Trophoblast cell (in vitro differentiated cells and primary cell): ENCODE results near the gene ARID3A.

Experiments
- DNase-seq, 2 donors: peaks; one replicate each; pipeline ENCODE4 v3.0.0-alpha.2; 2016
- H2AFZ ChIP-seq: 2 replicates; pipeline ENCODE4 v1.6.1; 2013; ENCODE audit warnings: low read length, moderate library complexity, mild to moderate bottlenecking; ENCODE audit not compliant: insufficient read depth, poor library complexity
- H2AK5ac ChIP-seq: 2 replicates; pipeline ENCODE4 v1.6.1; 2013; ENCODE audit warnings: mild to moderate bottlenecking, low read length
- H2BK120ac ChIP-seq: 2 replicates; pipeline ENCODE4 v1.6.1; 2013; ENCODE audit warnings: low read length, mild to moderate bottlenecking, moderate library complexity; ENCODE audit not compliant: insufficient read depth, poor library complexity
- H2BK12ac ChIP-seq: 2 replicates; pipeline ENCODE4 v1.6.1; 2013; ENCODE audit warnings: mild to moderate bottlenecking, low read length, moderate library complexity
- H2BK5ac ChIP-seq: 2 replicates; pipeline ENCODE4 v1.6.1; 2013; ENCODE audit warnings: low read length, low read depth, moderate library complexity, mild to moderate bottlenecking; ENCODE audit not compliant: poor library complexity
- H3K14ac ChIP-seq: 2 replicates; pipeline ENCODE4 v1.6.1; 2013; ENCODE audit warnings: mild to moderate bottlenecking, low read length
- H3K18ac ChIP-seq: 2 replicates; pipeline ENCODE4 v1.6.1; 2013; ENCODE audit warnings: mild to moderate bottlenecking, low read length
- H3K23ac ChIP-seq: 2 replicates; pipeline ENCODE4 v1.6.1; 2013; ENCODE audit warnings: low read length
- H3K27ac ChIP-seq: 2 replicates; pipeline ENCODE4 v1.5.1; 2013; ENCODE audit warnings: low read depth, mild to moderate bottlenecking, inconsistent platforms, low read length, moderate library complexity
- H3K27me3 ChIP-seq: 2 replicates; pipeline ENCODE4 v1.6.1; 2013; ENCODE audit warnings: inconsistent platforms, mild to moderate bottlenecking, low read length, moderate library complexity; ENCODE audit not compliant: insufficient read depth
- H3K36me3 ChIP-seq, 2 experiments: 1 replicate in 1 of 2; 2 replicates in 1 of 2; pipeline ENCODE4 v1.6.1; 2013; ENCODE audit warnings: low read length in 2 of 2, mild to moderate bottlenecking in 2 of 2, moderate library complexity in 1 of 2; ENCODE audit not compliant: insufficient read depth in 2 of 2, control insufficient read depth in 1 of 2
- H3K4ac ChIP-seq: 2 replicates; pipeline ENCODE4 v1.6.1; 2013; ENCODE audit warnings: low read depth, mild to moderate bottlenecking, low read length, moderate library complexity
- H3K4me1 ChIP-seq, 2 experiments: 1 replicate in 1 of 2; 2 replicates in 1 of 2; pipeline ENCODE4 v1.6.1; 2013; ENCODE audit warnings: low read length in 2 of 2, mild to moderate bottlenecking in 2 of 2, moderate library complexity in 1 of 2; ENCODE audit not compliant: insufficient read depth in 2 of 2, control insufficient read depth in 1 of 2
- H3K4me2 ChIP-seq: 2 replicates; pipeline ENCODE4 v1.6.1; 2013; ENCODE audit warnings: inconsistent platforms, mild to moderate bottlenecking, low read length, moderate library complexity
- H3K4me3 ChIP-seq: 2 replicates; pipeline ENCODE4 v1.5.1; 2013; ENCODE audit warnings: mild to moderate bottlenecking, low read depth, low read length, inconsistent platforms
- H3K79me1 ChIP-seq: one replicate; pipeline ENCODE4 v1.6.1; 2013; ENCODE audit warnings: low read length
- H3K79me2 ChIP-seq: 2 replicates; pipeline ENCODE4 v1.6.1; 2013; ENCODE audit warnings: low read length, mild to moderate bottlenecking; ENCODE audit not compliant: control insufficient read depth, insufficient read depth, poor library complexity
- H3K9ac ChIP-seq: 2 replicates; pipeline ENCODE4 v1.6.1; 2013; ENCODE audit warnings: mild to moderate bottlenecking, low read length
- H3K9me3 ChIP-seq: 2 replicates; pipeline ENCODE4 v1.6.1; 2013; ENCODE audit warnings: low read depth, mild to moderate bottlenecking, control low read depth, inconsistent platforms, low read length; ENCODE audit not compliant: insufficient read depth
- H4K12ac ChIP-seq: 2 replicates; pipeline ENCODE4 v1.6.1; 2013; ENCODE audit warnings: low read depth, mild to moderate bottlenecking, low read length, moderate library complexity
- H4K8ac ChIP-seq: 2 replicates; pipeline ENCODE4 v1.6.1; 2013; ENCODE audit warnings: low read depth, mild to moderate bottlenecking, low read length, moderate library complexity
- H4K91ac ChIP-seq: one replicate; pipeline ENCODE4 v1.6.1; 2013; ENCODE audit warnings: low read depth, mild to moderate bottlenecking, low read length, moderate library complexity
- WGBS: extraction: QIAGEN DNeasy Blood & Tissue Kit; methylation state at CpG from one replicate; pipeline ENCODE4 v1.1.7; 2013; ENCODE audit warnings: missing lambda C conversion rate; ENCODE audit not compliant: insufficient read length, insufficient coverage; ENCODE audit errors: extremely low coverage; 5-methylcytosine and 5-hydroxymethylcytosine counted together

Gene ARID3A

DNA sequence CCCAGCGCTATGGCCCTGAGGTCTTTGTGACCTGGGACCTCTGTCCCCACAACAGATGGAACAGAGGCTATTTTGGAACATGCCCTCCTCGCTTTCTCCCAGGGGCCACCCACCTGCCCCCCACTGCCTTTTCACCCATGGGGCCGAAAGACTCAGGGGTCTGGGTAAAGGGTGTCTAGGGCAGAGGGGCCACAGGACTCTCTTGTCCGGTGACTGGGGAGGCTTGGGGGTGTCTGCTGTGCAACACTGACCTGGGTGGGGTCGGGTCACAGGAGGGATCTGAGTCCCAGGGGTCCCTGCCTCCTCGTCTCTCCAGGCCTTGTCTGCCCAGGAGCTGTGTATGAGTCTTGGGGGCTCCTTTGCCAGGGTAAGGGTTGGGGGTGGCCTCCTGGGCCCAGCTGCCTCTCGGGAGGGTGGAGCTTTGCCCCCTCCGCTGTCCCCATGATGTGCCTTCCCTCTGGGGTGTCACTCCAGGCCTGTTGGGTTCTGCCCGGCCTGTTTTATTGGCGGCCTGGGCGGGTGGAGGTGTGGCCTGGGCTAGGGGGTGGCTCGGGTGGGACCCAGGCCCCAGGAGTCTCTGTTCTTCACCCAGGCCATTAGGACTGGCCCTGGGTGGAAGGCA lies 2.1 kb downstream of the ARID3A start:
- H3K9me3 ChIP-seq, result peaks cover 2% of the 10 kb centered on the region
- DNase-seq, result peak; percentile 63 to 66
- peak overlapping the region; percentile 5 for H2AFZ ChIP-seq
- H3K79me1 ChIP-seq, result peaks cover 63% of the 10 kb centered on the region
- H3K4me1 ChIP-seq, result peaks cover 36 to 42% of the 10 kb centered on the region in 2 experiments
- peak overlapping the region; percentile 77 for H2AK5ac ChIP-seq
- H3K23ac ChIP-seq, result no peak overlapping the region
- no CpG with 5 or more reads among the region's 12 CpGs for WGBS
- peaks cover 49% of the 10 kb centered on the region for H3K79me2 ChIP-seq
- H3K18ac ChIP-seq, result peak overlapping the region; percentile 89
- peak overlapping the region; percentile 95 for H3K14ac ChIP-seq
- peak overlapping the region; percentile 76 for H4K8ac ChIP-seq
- H4K91ac ChIP-seq, result peak overlapping the region; percentile 85
- H3K36me3 ChIP-seq, result peaks cover 38 to 41% of the 10 kb centered on the region in 2 experiments
- peak overlapping the region; percentile 49 for H4K12ac ChIP-seq
- peak overlapping the region; percentile 98 for H3K27ac ChIP-seq
- peak overlapping the region; percentile 87 for H3K4me2 ChIP-seq
- H2BK5ac ChIP-seq, result peak overlapping the region; percentile 100
- peak overlapping the region; percentile 99 for H3K4ac ChIP-seq
- H3K9ac ChIP-seq, result peak overlapping the region; percentile 91
- H3K4me3 ChIP-seq, result peak overlapping the region; percentile 98
- H2BK12ac ChIP-seq, result peak overlapping the region; percentile 21
- no peaks in the 10 kb centered on the region for H3K27me3 ChIP-seq
- peak overlapping the region; percentile 97 for H2BK120ac ChIP-seq

DNA sequence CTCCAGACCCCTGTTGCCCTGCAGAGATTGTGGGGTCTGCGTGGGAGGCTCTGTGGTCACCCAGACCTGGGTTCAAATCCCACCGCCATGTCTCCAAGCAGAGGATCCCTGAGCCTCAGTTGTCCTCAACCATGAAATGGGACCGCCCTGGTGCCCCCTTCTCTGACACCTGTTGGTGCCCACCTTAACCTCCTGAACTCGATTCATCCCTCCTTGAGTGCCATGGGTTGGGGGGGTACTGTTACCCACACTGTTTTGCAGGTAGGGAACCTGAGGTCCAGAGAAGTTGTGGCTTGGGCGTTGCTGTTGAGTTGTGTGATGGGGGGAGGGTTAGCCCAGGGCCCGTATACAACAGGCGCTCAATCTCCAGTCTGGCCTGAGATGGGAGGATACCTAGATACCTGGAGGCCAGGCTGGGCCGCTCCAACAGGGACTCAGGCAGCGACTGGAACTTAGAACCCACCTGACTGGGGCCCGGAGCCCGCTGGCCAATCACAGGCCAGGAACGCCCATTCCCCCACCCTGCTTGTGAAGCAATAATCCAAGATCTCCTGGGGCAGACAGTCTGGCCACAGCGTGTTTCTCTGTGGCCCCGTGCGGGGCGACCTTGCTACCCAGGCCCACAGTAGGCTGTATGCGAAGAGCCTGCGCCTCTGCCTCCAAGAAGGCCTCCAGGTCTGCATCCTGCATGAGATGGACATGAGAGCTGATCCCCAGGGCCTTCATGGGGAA lies 2.8 kb downstream of the ARID3A start:
- H3K4me1 ChIP-seq, result peaks cover 34 to 42% of the 10 kb centered on the region in 2 experiments
- H3K27ac ChIP-seq, result peak overlapping the region; percentile 98
- peak overlapping the region; percentile 58 for H3K23ac ChIP-seq
- no peak overlapping the region for H4K12ac ChIP-seq
- H3K79me1 ChIP-seq, result peaks cover 63% of the 10 kb centered on the region
- peak overlapping the region; percentile 29 for H2BK12ac ChIP-seq
- peaks cover 51% of the 10 kb centered on the region for H3K79me2 ChIP-seq
- WGBS, result no CpG with 5 or more reads among the region's 18 CpGs
- H2AFZ ChIP-seq, result no peak overlapping the region
- no peaks in the 10 kb centered on the region for H3K27me3 ChIP-seq
- peak overlapping the region; percentile 33 for H4K91ac ChIP-seq
- peak overlapping the region; percentile 87 for H3K4me2 ChIP-seq
- peaks cover 40 to 45% of the 10 kb centered on the region in 2 experiments for H3K36me3 ChIP-seq
- peak overlapping the region; percentile 21 for H4K8ac ChIP-seq
- peak overlapping the region; percentile 77 for H2BK5ac ChIP-seq
- H2AK5ac ChIP-seq, result peak overlapping the region; percentile 42
- peak overlapping the region; percentile 47 for H3K14ac ChIP-seq
- peak; percentile 98 to 99 for DNase-seq
- H3K18ac ChIP-seq, result peak overlapping the region; percentile 44
- peaks cover 2% of the 10 kb centered on the region for H3K9me3 ChIP-seq
- H3K9ac ChIP-seq, result peak overlapping the region; percentile 8
- H3K4ac ChIP-seq, result peak overlapping the region; percentile 99
- no peak overlapping the region for H3K4me3 ChIP-seq
- peak overlapping the region; percentile 57 for H2BK120ac ChIP-seq

DNA sequence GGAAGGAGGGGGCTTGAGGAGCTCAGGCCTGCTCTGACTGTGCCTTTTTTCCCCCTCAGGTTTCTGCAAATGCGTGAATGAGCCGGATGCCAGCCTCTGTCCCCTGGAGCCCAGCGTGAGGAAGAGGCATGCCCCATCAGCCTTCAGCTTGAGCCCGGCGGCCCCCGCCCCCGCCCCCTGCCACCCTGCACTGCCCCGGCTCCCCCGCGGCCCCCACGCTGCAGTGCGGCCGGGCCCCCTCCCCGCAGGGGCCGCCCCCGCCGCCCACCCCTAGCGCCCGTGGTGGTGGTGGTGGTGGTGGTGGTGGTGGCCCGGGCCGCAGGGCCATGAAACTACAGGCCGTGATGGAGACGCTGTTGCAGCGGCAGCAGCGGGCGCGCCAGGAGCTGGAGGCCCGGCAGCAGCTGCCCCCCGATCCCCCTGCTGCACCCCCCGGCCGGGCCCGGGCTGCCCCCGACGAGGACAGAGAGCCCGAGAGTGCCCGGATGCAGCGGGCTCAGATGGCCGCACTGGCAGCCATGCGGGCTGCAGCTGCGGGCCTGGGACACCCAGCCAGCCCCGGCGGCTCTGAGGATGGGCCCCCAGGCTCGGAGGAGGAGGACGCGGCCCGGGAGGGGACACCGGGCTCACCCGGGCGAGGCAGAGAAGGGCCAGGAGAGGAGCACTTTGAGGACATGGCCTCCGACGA lies 3.5 kb downstream of the ARID3A start:
- WGBS, result no CpG with 5 or more reads among the region's 51 CpGs
- Histone ChIP-seq H2AK5ac (no peak overlapping the region), H3K4me2 (peak overlapping the region; percentile 3), H3K4me3 (no peak overlapping the region), H3K14ac (peak overlapping the region; percentile 28), H3K27ac (peak overlapping the region; percentile 71), H4K12ac (no peak overlapping the region), H3K79me2 (peaks cover 58% of the 10 kb centered on the region), H3K4me1 (peaks cover 35 to 43% of the 10 kb centered on the region in 2 experiments), H3K18ac (peak overlapping the region; percentile 43), H4K91ac (no peak overlapping the region), H2BK12ac (peak overlapping the region; percentile 5), H3K79me1 (peaks cover 64% of the 10 kb centered on the region), H2AFZ (no peak overlapping the region), H2BK120ac (peak overlapping the region; percentile 29), H3K27me3 (no peaks in the 10 kb centered on the region), H3K36me3 (peaks cover 44 to 52% of the 10 kb centered on the region in 2 experiments), H3K4ac (peak overlapping the region; percentile 71), H2BK5ac (peak overlapping the region; percentile 1), H3K9ac (peak overlapping the region; percentile 60), H4K8ac (peak overlapping the region; percentile 8), H3K23ac (no peak overlapping the region), H3K9me3 (no peaks in the 10 kb centered on the region)
- DNase-seq, result peak; percentile 59 to 68

DNA sequence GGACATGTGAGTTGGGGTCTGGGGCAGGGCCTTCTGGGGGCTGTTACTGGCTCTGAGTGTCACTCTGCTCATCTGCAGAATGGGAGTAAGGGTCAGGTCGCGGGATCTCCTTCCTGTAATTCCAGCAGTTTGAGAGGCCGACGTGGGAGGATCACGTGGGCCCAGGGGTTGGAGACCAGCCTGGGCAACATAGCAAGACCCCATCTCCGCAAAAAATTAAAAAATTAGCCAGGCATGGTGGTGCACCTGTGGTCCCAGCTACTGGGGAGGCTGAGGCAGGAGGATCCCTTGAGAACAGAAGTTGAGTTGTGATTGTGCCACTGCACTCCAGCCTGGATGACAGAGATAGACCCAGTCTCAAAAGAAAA lies 4.0 kb downstream of the ARID3A start:
- WGBS, result no CpG with 5 or more reads among the region's 6 CpGs
- H3K9ac ChIP-seq, result peak overlapping the region; percentile 60
- no peaks in the 10 kb centered on the region for H3K27me3 ChIP-seq
- peak overlapping the region; percentile 71 for H3K27ac ChIP-seq
- no peak overlapping the region for H3K18ac ChIP-seq
- peaks cover 49 to 57% of the 10 kb centered on the region in 2 experiments for H3K36me3 ChIP-seq
- peak overlapping the region; percentile 28 for H3K14ac ChIP-seq
- no peak overlapping the region for H3K4me2 ChIP-seq
- H2AFZ ChIP-seq, result no peak overlapping the region
- peak overlapping the region; percentile 5 for H2BK12ac ChIP-seq
- no peak overlapping the region for H3K4me3 ChIP-seq
- H3K79me2 ChIP-seq, result peaks cover 61% of the 10 kb centered on the region
- peaks cover 64% of the 10 kb centered on the region for H3K79me1 ChIP-seq
- H3K23ac ChIP-seq, result no peak overlapping the region
- H2BK5ac ChIP-seq, result peak overlapping the region; percentile 22
- no peak overlapping the region for H2AK5ac ChIP-seq
- DNase-seq, result no peak
- peak overlapping the region; percentile 29 for H4K8ac ChIP-seq
- H3K4me1 ChIP-seq, result peaks cover 40 to 46% of the 10 kb centered on the region in 2 experiments
- peak overlapping the region; percentile 29 for H2BK120ac ChIP-seq
- H4K12ac ChIP-seq, result no peak overlapping the region
- no peaks in the 10 kb centered on the region for H3K9me3 ChIP-seq
- peak overlapping the region; percentile 71 for H3K4ac ChIP-seq
- H4K91ac ChIP-seq, result no peak overlapping the region
